A549 (cell line): ENCODE results near the gene DIP2C.

ENCODE experiments used
- POLR2A ChIP-seq: IDR thresholded peaks from 2 replicates; pipeline ENCODE4 v1.6.1; 2012; ENCODE audit warnings: mild to moderate bottlenecking, low read length
- TF ChIP-seq, protein P1 (sequence below): fragments of >200 bp; sonication (Bioruptor Twin); formaldehyde crosslinking; IDR thresholded peaks from 3 replicates; pipeline ENCODE4 v1.5.1; 2016

- TF ChIP-seq, protein P1, sequence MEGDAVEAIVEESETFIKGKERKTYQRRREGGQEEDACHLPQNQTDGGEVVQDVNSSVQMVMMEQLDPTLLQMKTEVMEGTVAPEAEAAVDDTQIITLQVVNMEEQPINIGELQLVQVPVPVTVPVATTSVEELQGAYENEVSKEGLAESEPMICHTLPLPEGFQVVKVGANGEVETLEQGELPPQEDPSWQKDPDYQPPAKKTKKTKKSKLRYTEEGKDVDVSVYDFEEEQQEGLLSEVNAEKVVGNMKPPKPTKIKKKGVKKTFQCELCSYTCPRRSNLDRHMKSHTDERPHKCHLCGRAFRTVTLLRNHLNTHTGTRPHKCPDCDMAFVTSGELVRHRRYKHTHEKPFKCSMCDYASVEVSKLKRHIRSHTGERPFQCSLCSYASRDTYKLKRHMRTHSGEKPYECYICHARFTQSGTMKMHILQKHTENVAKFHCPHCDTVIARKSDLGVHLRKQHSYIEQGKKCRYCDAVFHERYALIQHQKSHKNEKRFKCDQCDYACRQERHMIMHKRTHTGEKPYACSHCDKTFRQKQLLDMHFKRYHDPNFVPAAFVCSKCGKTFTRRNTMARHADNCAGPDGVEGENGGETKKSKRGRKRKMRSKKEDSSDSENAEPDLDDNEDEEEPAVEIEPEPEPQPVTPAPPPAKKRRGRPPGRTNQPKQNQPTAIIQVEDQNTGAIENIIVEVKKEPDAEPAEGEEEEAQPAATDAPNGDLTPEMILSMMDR = no peak
- TF ChIP-seq POLR2A = no peak
Measured at GRCh38 chr10:271722-272121, 417.7 kb downstream of the DIP2C start.
